K562 (cell line): Measurements from ENCODE around the gene HOXD4. TPM values are rescaled to one million over a fixed set of nuclear protein-coding genes. Genes with fewer than 3 reads are reported as not detected.

ENCODE experiments used
- DACH1 ChIP-seq: fragments of 450-650 bp; IDR thresholded peaks from 2 replicates; pipeline ENCODE4 v1.6.1; 2018; ENCODE audit not compliant: partially characterized antibody
- FOS ChIP-seq: IDR thresholded peaks from 3 replicates; pipeline ENCODE4 v1.6.1; 2011; ENCODE audit not compliant: insufficient read length; ENCODE audit errors: extremely low read depth
- FOXM1 ChIP-seq, 2 experiments: fragments of 450-650 bp in 1 of 2; sonication (generic) in 1 of 2; formaldehyde crosslinking in 1 of 2; IDR thresholded peaks; 2 replicates each; pipeline versions ENCODE4 v1.6.1 to v1.9.0; 2017 to 2022; ENCODE audit warnings: low read depth in 2 of 2, mild to moderate bottlenecking in 2 of 2, missing genetic modification reagents in 1 of 2, moderate library complexity in 1 of 2
- HMGXB4 ChIP-seq: sonication (generic); formaldehyde crosslinking; IDR thresholded peaks from 2 replicates; pipeline ENCODE4 v1.8.1; 2023; ENCODE audit warnings: mild to moderate bottlenecking, missing genetic modification reagents
- POLR3G ChIP-seq: IDR thresholded peaks from 2 replicates; pipeline ENCODE4 v1.6.1; 2011; ENCODE audit not compliant: insufficient read length, insufficient replicate concordance; ENCODE audit errors: extremely low read depth
- SAP30 ChIP-seq: fragments of 200-600 bp; sonication (generic); IDR thresholded peaks from 2 replicates; pipeline ENCODE4 v1.6.1; 2012; ENCODE audit warnings: borderline replicate concordance, low read depth, mild to moderate bottlenecking, moderate library complexity, low read length, control low read depth, inconsistent platforms; ENCODE audit not compliant: insufficient read depth, poor library complexity, severe bottlenecking
- TAF1 ChIP-seq: IDR thresholded peaks from 2 replicates; pipeline ENCODE4 v1.6.1; 2011; ENCODE audit warnings: mild to moderate bottlenecking, low read length, moderate library complexity; ENCODE audit not compliant: insufficient read depth, control insufficient read depth, severe bottlenecking; ENCODE audit errors: extremely low read depth
- ZBTB5 ChIP-seq: fragments of 450-650 bp; IDR thresholded peaks from 2 replicates; pipeline ENCODE4 v1.6.1; 2017; ENCODE audit warnings: antibody characterized with exemption
- ZNF318 ChIP-seq, 2 experiments: fragments of 450-650 bp; IDR thresholded peaks; 2 replicates each; pipeline ENCODE4 v1.6.1; 2016; ENCODE audit warnings: mild to moderate bottlenecking in 2 of 2, borderline replicate concordance in 1 of 2, low read depth in 1 of 2, moderate library complexity in 1 of 2
- ZNF444 ChIP-seq: fragments of 250-450 bp; sonication (Bioruptor Pico); IDR thresholded peaks from 2 replicates; pipeline ENCODE4 v1.4.0; 2020; ENCODE audit warnings: mild to moderate bottlenecking, moderate library complexity
- polyA plus RNA-seq, 8 experiments: library from polyadenylated mRNA; depleted of rRNA in 4 of 8; stranded (reverse) in 5 of 8; unstranded in 3 of 8; fragments of >200 nt; fragmentation: Nextera tagmentation in 2 of 8; fragmentation: Illumina TruSeq in 1 of 8; extraction: Ambion mirVana in 2 of 8; extraction: Trizol in 1 of 8; gene quantifications; 2 replicates each; pipeline versions ENCODE4 v1.2.1 to v1.2.3, GENCODE V29; 2011 to 2014; ENCODE audit warnings: inconsistent platforms in 1 of 8, missing spikeins in 1 of 8
- total RNA-seq, 7 experiments: library from RNA; depleted of rRNA in 6 of 7; stranded (reverse); fragments of >200 nt in 6 of 7; fragmentation: Illumina TruSeq in 2 of 7; extraction: Trizol in 2 of 7; gene quantifications; 2 replicates each; pipeline versions ENCODE4 v1.2.1 to v1.2.3, GENCODE V29; 2011 to 2021; ENCODE audit warnings: low replicate concordance in 1 of 7

The HOXD4 gene
- total and polyA plus RNA-seq, 9 of the 15 experiments (the other 6 are each of a cell fraction or from before 2014, with no cell fraction given) = not detected

- TF ChIP-seq ZNF318 (IDR thresholded peaks at IDR 0.05; ENCODE audit: borderline replicate concordance in 1 of 2, low read depth in 1 of 2) (no peak), ZBTB5 (no peak), ZNF444 (CRISPR knock-in tag) (no peak), SAP30 (no peak), POLR3G (no peak), TAF1 (no peak), FOXM1 (IDR thresholded peaks at IDR 0.05; ENCODE audit: low read depth) (no peak), FOXM1 (CRISPR knock-in tag; IDR thresholded peaks at IDR 0.05; ENCODE audit: low read depth) (no peak), HMGXB4 (CRISPR knock-in tag) (peak; percentile 75), FOS (no peak), DACH1 (no peak)
Observed at GRCh38 chr2:176140513-176141317, 10.6 kb upstream of the HOXD4 start (continued).
